Endothelial cell of umbilical vein (primary cell): ENCODE results near the gene ANKRD44. TPM values are rescaled to one million over a fixed set of nuclear protein-coding genes. Genes with fewer than 3 reads are reported as not detected.

Experiments used
- BruUV-seq: library from RNA; stranded (reverse); fragments of 400-500 nt; replicated peaks from 2 replicates; lab custom pipeline; 2021; lab: Mats Ljungman, UMichigan
- CTCF ChIA-PET: fragments of 300-600, 350-600 bp; sonication (Branson Sonifier 250); formaldehyde crosslinking; loops from one replicate; lab custom pipeline; 2021; ENCODE audit warnings: antibody characterized with exemption, inconsistent platforms; lab: Charles Lee
- POLR2A ChIA-PET: fragments of 300-600, 350-600 bp; sonication (Branson Sonifier 250); formaldehyde crosslinking; loops from one replicate; lab custom pipeline; 2021; ENCODE audit warnings: antibody characterized with exemption, inconsistent platforms; lab: Charles Lee
- DNase-seq: peaks from one replicate; pipeline ENCODE4 v3.0.0-alpha.2; 2011; ENCODE audit warnings: low read depth, low spot score
- FAIRE-seq: peaks from 2 replicates; lab custom pipeline; 2011; peaks lifted over from hg19 to GRCh38; lab: Jason Lieb, UNC
- H2AFZ ChIP-seq: 2 replicates; pipeline ENCODE4 v1.6.0; 2012; ENCODE audit warnings: low read depth, low read length, control low read depth, inconsistent platforms
- H3K27ac ChIP-seq: 2 replicates; pipeline ENCODE4 v1.5.1; 2011; ENCODE audit warnings: low read depth, mild to moderate bottlenecking, control low read depth, low read length, moderate library complexity; ENCODE audit not compliant: insufficient read depth
- H3K27me3 ChIP-seq, 2 experiments: 2 replicates each; pipeline versions ENCODE4 v1.6.0 to v1.6.1; 2011; ENCODE audit warnings: low read length in 2 of 2, mixed read lengths in 1 of 2; ENCODE audit not compliant: control insufficient read depth in 2 of 2, insufficient read depth in 2 of 2
- H3K36me3 ChIP-seq, 2 experiments: 2 replicates in 1 of 2; 3 replicates in 1 of 2; pipeline ENCODE4 v1.5.1; 2011; ENCODE audit warnings: low read length in 2 of 2, mild to moderate bottlenecking in 1 of 2, moderate library complexity in 1 of 2; ENCODE audit not compliant: control insufficient read depth in 2 of 2, insufficient read depth in 2 of 2; ENCODE audit errors: extremely low read depth in 1 of 2
- H3K4me1 ChIP-seq: 3 replicates; pipeline ENCODE4 v1.5.1; 2011; ENCODE audit warnings: mild to moderate bottlenecking, low read length; ENCODE audit not compliant: control insufficient read depth, insufficient read depth; ENCODE audit errors: extremely low read depth
- H3K4me2 ChIP-seq: 2 replicates; pipeline ENCODE4 v1.6.1; 2011; ENCODE audit warnings: low read length, control low read depth, mixed read lengths; ENCODE audit not compliant: insufficient read depth
- H3K4me3 ChIP-seq, 3 experiments: fragments of 200-600 bp in 1 of 3; sonication (generic), shearing (Covaris generic) in 1 of 3; replicated peaks in 1 of 3; 2 replicates each; pipeline ENCODE4 v1.5.1; 2011 to 2016; ENCODE audit warnings: control low read depth in 3 of 3, low read length in 3 of 3, mild to moderate bottlenecking in 2 of 3, inconsistent platforms in 1 of 3, low read depth in 1 of 3, moderate library complexity in 1 of 3; ENCODE audit not compliant: insufficient read depth in 1 of 3
- H3K79me2 ChIP-seq: 2 replicates; pipeline ENCODE4 v1.6.0; 2012; ENCODE audit warnings: low read length, inconsistent platforms; ENCODE audit not compliant: control insufficient read depth, insufficient read depth
- H3K9ac ChIP-seq: replicated peaks from 2 replicates; pipeline ENCODE3; 2011; ENCODE audit warnings: low read length, control low read depth; ENCODE audit not compliant: insufficient read depth; ENCODE audit errors: extremely low read depth
- H3K9me1 ChIP-seq: replicated peaks from 3 replicates; pipeline ENCODE4 v1.6.0; 2011; ENCODE audit warnings: mild to moderate bottlenecking, low read length; ENCODE audit not compliant: control insufficient read depth, insufficient read depth; ENCODE audit errors: extremely low read depth
- H3K9me3 ChIP-seq: replicated peaks from 2 replicates; pipeline ENCODE4 v1.5.1; 2012; ENCODE audit warnings: low read length, inconsistent platforms; ENCODE audit not compliant: control insufficient read depth, insufficient read depth
- H4K20me1 ChIP-seq: replicated peaks from 2 replicates; pipeline ENCODE3; 2011; ENCODE audit warnings: mild to moderate bottlenecking, low read length; ENCODE audit not compliant: control insufficient read depth, insufficient read depth; ENCODE audit errors: extremely low read depth
- EZH2 ChIP-seq: IDR thresholded peaks from 2 replicates; pipeline ENCODE4 v1.6.1; 2012; ENCODE audit warnings: borderline replicate concordance, low read depth, mild to moderate bottlenecking, moderate library complexity, low read length, inconsistent platforms; ENCODE audit not compliant: severe bottlenecking
- FOS ChIP-seq: IDR thresholded peaks from 2 replicates; pipeline ENCODE4 v1.6.1; 2011; ENCODE audit warnings: mild to moderate bottlenecking, low read length, moderate library complexity, borderline replicate concordance; ENCODE audit not compliant: insufficient read depth
- GATA2 ChIP-seq: IDR thresholded peaks from 2 replicates; pipeline ENCODE4 v1.7.0; 2011; ENCODE audit warnings: low read depth, mild to moderate bottlenecking, moderate library complexity, mixed read lengths, low read length; ENCODE audit not compliant: insufficient read length, insufficient read depth
- MYC ChIP-seq: IDR thresholded peaks from one replicate; pipeline ENCODE4 v1.6.1; 2011; ENCODE audit warnings: mild to moderate bottlenecking, low read depth, low read length
- POLR2AphosphoS5 ChIP-seq: IDR thresholded peaks from 2 replicates; pipeline ENCODE4 v1.6.1; 2012; ENCODE audit warnings: low read depth, mild to moderate bottlenecking, control low read depth, low read length, moderate library complexity; ENCODE audit not compliant: insufficient read depth
- dilution Hi-C: fragments of 300-500 bp; cut with MboI; formaldehyde crosslinking; loops from one replicate; pipeline ENCODE4 v1.15.0; 2019; ENCODE audit warnings: low sequenced_read_pairs; ENCODE audit not compliant: extremely low pct_ligation_motif_present
- intact Hi-C: fragments of 100-400 bp; cut with micrococcal nuclease; formaldehyde crosslinking; loops from one replicate; pipeline ENCODE4 v1.10.0; 2022
- polyA plus RNA-seq, 4 experiments: library from polyadenylated mRNA; depleted of rRNA in 3 of 4; stranded (reverse) in 3 of 4; unstranded in 1 of 4; fragments of >200 nt; gene quantifications; 2 replicates each; pipeline versions ENCODE4 v1.2.1 to v1.2.3, GENCODE V29; 2011 to 2012; ENCODE audit warnings: missing spikeins in 1 of 4
- total RNA-seq: library from RNA; stranded (reverse); gene quantifications from 2 replicates; pipeline ENCODE4 v1.2.3, GENCODE V29; 2021
- TF ChIP-seq, protein P1 (sequence below), 2 donors: IDR thresholded peaks; 1 replicate in 1 of 2; 2 replicates in 1 of 2; pipeline ENCODE4 v1.5.1; 2011; ENCODE audit warnings: low read length in 2 of 2, mild to moderate bottlenecking in 2 of 2, moderate library complexity in 2 of 2, control low read depth in 1 of 2, inconsistent platforms in 1 of 2, low read depth in 1 of 2; ENCODE audit not compliant: insufficient read depth in 1 of 2; ENCODE audit errors: extremely low read depth in 1 of 2

ANKRD44 gene
- total and polyA plus RNA-seq, 2 donors (not counting 3 experiments of a cell fraction or from before 2014, with no cell fraction given), result 3.4 to 6.1 TPM

DNA sequence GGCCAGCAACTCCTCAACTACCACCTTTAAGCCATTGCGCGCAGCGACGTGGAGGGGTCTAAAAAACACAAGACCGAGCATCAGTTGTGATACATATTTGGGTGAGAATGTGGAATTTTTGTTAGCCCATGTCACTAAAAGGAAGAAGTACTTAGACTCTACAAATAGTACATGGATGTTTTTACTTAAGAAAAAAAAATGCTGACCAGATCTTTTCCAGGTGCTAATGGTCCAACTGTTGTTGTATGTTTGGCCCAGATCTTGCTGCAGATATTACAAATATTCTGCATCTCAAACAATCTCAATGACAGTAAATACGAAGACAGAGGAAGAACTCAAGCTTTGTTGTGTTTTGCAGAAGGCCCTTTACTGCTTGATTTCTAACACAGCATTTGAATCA lies 317.0 kb downstream of the ANKRD44 start:
- no TSS peak for BruUV-seq
- CTCF ChIA-PET, result interaction anchor here (1.6 to 4.1 kb wide), 3 partner anchors 10 to 120 kb away, joined by 3 to 15 read pairs (median 6); no protein-coding TSS in a partner anchor
- Histone ChIP-seq H3K79me2 (no peaks in the 10 kb centered on the region), H3K4me1 (peaks cover 4% of the 10 kb centered on the region), H3K4me3 (no peak overlapping the region), H4K20me1 (no peaks in the 10 kb centered on the region), H3K9me3 (no peaks in the 10 kb centered on the region), H2AFZ (no peak overlapping the region), H3K36me3 (no peaks in the 10 kb centered on the region), H3K9ac (no peak overlapping the region), H3K4me2 (no peak overlapping the region), H3K9me1 (no peaks in the 10 kb centered on the region), H3K27me3 (no peaks in the 10 kb centered on the region), H3K27ac (no peak overlapping the region)
- FAIRE-seq (no peak), DNase-seq (no peak)
- no peak for TF ChIP-seq FOS
- TF ChIP-seq EZH2, result no peak
- TF ChIP-seq MYC, result no peak
- TF ChIP-seq GATA2, result no peak
- TF ChIP-seq, protein P1, sequence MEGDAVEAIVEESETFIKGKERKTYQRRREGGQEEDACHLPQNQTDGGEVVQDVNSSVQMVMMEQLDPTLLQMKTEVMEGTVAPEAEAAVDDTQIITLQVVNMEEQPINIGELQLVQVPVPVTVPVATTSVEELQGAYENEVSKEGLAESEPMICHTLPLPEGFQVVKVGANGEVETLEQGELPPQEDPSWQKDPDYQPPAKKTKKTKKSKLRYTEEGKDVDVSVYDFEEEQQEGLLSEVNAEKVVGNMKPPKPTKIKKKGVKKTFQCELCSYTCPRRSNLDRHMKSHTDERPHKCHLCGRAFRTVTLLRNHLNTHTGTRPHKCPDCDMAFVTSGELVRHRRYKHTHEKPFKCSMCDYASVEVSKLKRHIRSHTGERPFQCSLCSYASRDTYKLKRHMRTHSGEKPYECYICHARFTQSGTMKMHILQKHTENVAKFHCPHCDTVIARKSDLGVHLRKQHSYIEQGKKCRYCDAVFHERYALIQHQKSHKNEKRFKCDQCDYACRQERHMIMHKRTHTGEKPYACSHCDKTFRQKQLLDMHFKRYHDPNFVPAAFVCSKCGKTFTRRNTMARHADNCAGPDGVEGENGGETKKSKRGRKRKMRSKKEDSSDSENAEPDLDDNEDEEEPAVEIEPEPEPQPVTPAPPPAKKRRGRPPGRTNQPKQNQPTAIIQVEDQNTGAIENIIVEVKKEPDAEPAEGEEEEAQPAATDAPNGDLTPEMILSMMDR (IDR thresholded peaks at IDR 0.05; ENCODE audit: extremely low read depth in 1 of 2, insufficient read depth in 1 of 2, low read depth in 1 of 2, low read length in 2 of 2), result no peak
- no peak for TF ChIP-seq POLR2AphosphoS5
- intact Hi-C loops (no loop called here), dilution Hi-C loops (no loop called here)
- POLR2A ChIA-PET, result no interaction called here
